ENCODE measurements around the gene MCCC1.

GRCh38 chr3:183098536-183099025 lies 715 bp downstream of the MCCC1 start:
- TF ChIP-seq CTCF (IDR thresholded peaks at IDR 0.05) (no peak), POLR2A (IDR thresholded peaks at IDR 0.05) (no peak)
